WTC11 (cell line): Measurements from ENCODE around the gene SWT1.
"Not testable (repeated sequence)": the region's sequence is repeated elsewhere in the genome, so short reads cannot be mapped to it uniquely, and the experiment has no call there.

Source experiments
- ATF3 ChIP-seq: sonication (generic); formaldehyde crosslinking; conservative IDR thresholded peaks from 2 replicates; pipeline ENCODE4 v1.8.1; 2022; ENCODE audit warnings: mild to moderate bottlenecking, missing genetic modification reagents
- CREB1 ChIP-seq: sonication (generic); formaldehyde crosslinking; IDR thresholded peaks from 2 replicates; pipeline ENCODE4 v1.8.0; 2023; ENCODE audit warnings: mild to moderate bottlenecking, missing genetic modification reagents
- ELF4 ChIP-seq: sonication (generic); formaldehyde crosslinking; IDR thresholded peaks from 2 replicates; pipeline ENCODE4 v1.8.1; 2022; ENCODE audit warnings: low read depth, mild to moderate bottlenecking, moderate library complexity, missing genetic modification reagents
- MAX ChIP-seq: sonication (generic); formaldehyde crosslinking; IDR thresholded peaks from 2 replicates; pipeline ENCODE4 v1.8.0; 2022; ENCODE audit warnings: mild to moderate bottlenecking, missing genetic modification reagents
- NFATC4 ChIP-seq: fragments of 250-450 bp; sonication (Bioruptor Pico); IDR thresholded peaks from 2 replicates; pipeline ENCODE4 v1.9.0; 2021; ENCODE audit warnings: mild to moderate bottlenecking
- NR2C2 ChIP-seq: sonication (generic); formaldehyde crosslinking; IDR thresholded peaks from 2 replicates; pipeline ENCODE4 v1.8.0; 2022; ENCODE audit warnings: mild to moderate bottlenecking, missing genetic modification reagents
- SMAD3 ChIP-seq: sonication (generic); formaldehyde crosslinking; IDR thresholded peaks from 2 replicates; pipeline ENCODE4 v1.8.0; 2022; ENCODE audit warnings: missing genetic modification reagents, mild to moderate bottlenecking, borderline replicate concordance
- SP1 ChIP-seq: sonication (generic); formaldehyde crosslinking; conservative IDR thresholded peaks from 2 replicates; pipeline ENCODE4 v1.8.1; 2022; ENCODE audit warnings: missing genetic modification reagents
- TCF7 ChIP-seq: sonication (generic); formaldehyde crosslinking; IDR thresholded peaks from 2 replicates; pipeline ENCODE4 v1.8.0; 2022; ENCODE audit warnings: mild to moderate bottlenecking, low read depth, missing genetic modification reagents, moderate library complexity
- TF ChIP-seq, protein P1 (sequence below): fragments of 200-600 bp; IDR thresholded peaks from 2 replicates; pipeline ENCODE4 v1.8.0; 2022; ENCODE audit warnings: antibody characterized with exemption
- TF ChIP-seq, protein P2 (sequence below): sonication (generic); formaldehyde crosslinking; IDR thresholded peaks from 2 replicates; pipeline ENCODE4 v1.8.1; 2023; ENCODE audit warnings: mild to moderate bottlenecking, moderate library complexity, missing genetic modification reagents

DNA sequence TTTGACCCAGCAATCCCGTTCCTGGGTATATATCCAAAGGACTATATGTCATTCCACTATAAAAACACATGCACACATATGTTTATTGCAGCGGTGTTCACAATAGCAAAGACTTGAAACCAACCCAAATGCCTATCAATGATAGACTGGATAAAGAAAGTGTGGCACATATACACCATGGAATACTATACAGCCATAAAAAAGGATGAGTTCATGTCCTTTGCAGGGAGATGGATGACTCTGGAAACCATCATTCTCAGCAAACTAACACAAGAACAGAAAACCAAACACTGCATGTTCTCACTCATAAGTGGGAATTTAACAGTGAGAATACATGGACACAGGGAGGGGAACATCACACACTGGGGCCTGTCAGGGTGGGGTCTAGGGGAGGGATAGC lies 80.2 kb downstream of the SWT1 start:
- not testable (repeated sequence) for TF ChIP-seq TCF7 (CRISPR knock-in tag); MAX (CRISPR knock-in tag); ELF4; NR2C2 (CRISPR knock-in tag); SP1 (CRISPR knock-in tag); NFATC4 (CRISPR knock-in tag); ATF3 (CRISPR knock-in tag); CREB1 (CRISPR knock-in tag); SMAD3
- TF ChIP-seq, protein P1, sequence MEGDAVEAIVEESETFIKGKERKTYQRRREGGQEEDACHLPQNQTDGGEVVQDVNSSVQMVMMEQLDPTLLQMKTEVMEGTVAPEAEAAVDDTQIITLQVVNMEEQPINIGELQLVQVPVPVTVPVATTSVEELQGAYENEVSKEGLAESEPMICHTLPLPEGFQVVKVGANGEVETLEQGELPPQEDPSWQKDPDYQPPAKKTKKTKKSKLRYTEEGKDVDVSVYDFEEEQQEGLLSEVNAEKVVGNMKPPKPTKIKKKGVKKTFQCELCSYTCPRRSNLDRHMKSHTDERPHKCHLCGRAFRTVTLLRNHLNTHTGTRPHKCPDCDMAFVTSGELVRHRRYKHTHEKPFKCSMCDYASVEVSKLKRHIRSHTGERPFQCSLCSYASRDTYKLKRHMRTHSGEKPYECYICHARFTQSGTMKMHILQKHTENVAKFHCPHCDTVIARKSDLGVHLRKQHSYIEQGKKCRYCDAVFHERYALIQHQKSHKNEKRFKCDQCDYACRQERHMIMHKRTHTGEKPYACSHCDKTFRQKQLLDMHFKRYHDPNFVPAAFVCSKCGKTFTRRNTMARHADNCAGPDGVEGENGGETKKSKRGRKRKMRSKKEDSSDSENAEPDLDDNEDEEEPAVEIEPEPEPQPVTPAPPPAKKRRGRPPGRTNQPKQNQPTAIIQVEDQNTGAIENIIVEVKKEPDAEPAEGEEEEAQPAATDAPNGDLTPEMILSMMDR = not testable (repeated sequence)
- TF ChIP-seq, protein P2, sequence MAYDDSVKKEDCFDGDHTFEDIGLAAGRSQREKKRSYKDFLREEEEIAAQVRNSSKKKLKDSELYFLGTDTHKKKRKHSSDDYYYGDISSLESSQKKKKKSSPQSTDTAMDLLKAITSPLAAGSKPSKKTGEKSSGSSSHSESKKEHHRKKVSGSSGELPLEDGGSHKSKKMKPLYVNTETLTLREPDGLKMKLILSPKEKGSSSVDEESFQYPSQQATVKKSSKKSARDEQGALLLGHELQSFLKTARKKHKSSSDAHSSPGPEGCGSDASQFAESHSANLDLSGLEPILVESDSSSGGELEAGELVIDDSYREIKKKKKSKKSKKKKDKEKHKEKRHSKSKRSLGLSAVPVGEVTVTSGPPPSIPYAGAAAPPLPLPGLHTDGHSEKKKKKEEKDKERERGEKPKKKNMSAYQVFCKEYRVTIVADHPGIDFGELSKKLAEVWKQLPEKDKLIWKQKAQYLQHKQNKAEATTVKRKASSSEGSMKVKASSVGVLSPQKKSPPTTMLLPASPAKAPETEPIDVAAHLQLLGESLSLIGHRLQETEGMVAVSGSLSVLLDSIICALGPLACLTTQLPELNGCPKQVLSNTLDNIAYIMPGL = not testable (repeated sequence)
